Measurements from ENCODE around the gene PTX3. TPM values are rescaled to one million over a fixed set of nuclear protein-coding genes. Genes with fewer than 3 reads are reported as not detected.

The PTX3 gene
- total RNA-seq, 4 donors from 2014 or later = 9.0 to 118 (median 12.2) TPM

GRCh38 chr3:157392104-157392503 lies 44.5 kb upstream of the PTX3 start:
- TF ChIP-seq POLR2A (IDR thresholded peaks at IDR 0.05) (no peak), EP300 (IDR thresholded peaks at IDR 0.05) (no peak), CTCF (IDR thresholded peaks at IDR 0.05) (no peak)
- Histone ChIP-seq H3K4me3 (no peak overlapping the region), H3K36me3 (no peaks in the 10 kb centered on the region), H3K27ac (no peak overlapping the region), H3K27me3 (no peaks in the 10 kb centered on the region), H3K4me1 (no peaks in the 10 kb centered on the region), H3K9me3 (no peaks in the 10 kb centered on the region)
- 90 to 95% methylated on average over 4 of the region's 4 CpGs for WGBS, 2 donors
- DNase-seq (ENCODE audit: low spot score in 2 of 2) = no peak

- Histone ChIP-seq H3K36me3 (no peaks in the 10 kb centered on the region), H3K4me1 (no peaks in the 10 kb centered on the region), H3K4me3 (no peak overlapping the region), H3K9me3 (no peaks in the 10 kb centered on the region), H3K27ac (no peak overlapping the region), H3K27me3 (no peaks in the 10 kb centered on the region)
- no peak for DNase-seq (ENCODE audit: low spot score in 2 of 2)
- no peak for TF ChIP-seq CTCF (IDR thresholded peaks at IDR 0.05)
- TF ChIP-seq POLR2A (IDR thresholded peaks at IDR 0.05) = no peak
- TF ChIP-seq EP300 (IDR thresholded peaks at IDR 0.05) = no peak
These were observed 43.5 kb upstream of the PTX3 start for GRCh38 chr3:157393113-157393512.

DNA sequence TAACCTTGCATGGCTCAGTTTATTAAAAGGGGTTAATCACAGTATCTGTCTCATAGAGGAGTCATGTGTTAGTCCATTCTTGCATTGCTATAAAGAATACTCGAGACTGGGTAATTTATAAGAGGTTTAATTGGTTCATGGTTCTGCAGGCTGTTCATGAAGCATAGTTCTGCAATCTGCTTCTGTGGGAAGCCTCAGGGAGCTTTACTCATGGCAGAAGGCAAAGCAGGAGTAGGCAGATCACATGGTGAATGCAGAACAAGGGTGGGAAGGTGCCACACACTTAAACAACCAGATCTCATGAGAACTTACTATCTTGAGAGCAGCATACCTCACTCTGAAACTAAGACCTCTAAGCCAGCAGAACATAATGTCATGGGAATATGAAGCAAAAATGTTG lies 42.2 kb upstream of the PTX3 start:
- no peaks in the 10 kb centered on the region for H3K4me1 ChIP-seq
- TF ChIP-seq POLR2A (IDR thresholded peaks at IDR 0.05) = no peak
- no peak for TF ChIP-seq EP300 (IDR thresholded peaks at IDR 0.05)
- TF ChIP-seq CTCF (IDR thresholded peaks at IDR 0.05) = no peak

DNA sequence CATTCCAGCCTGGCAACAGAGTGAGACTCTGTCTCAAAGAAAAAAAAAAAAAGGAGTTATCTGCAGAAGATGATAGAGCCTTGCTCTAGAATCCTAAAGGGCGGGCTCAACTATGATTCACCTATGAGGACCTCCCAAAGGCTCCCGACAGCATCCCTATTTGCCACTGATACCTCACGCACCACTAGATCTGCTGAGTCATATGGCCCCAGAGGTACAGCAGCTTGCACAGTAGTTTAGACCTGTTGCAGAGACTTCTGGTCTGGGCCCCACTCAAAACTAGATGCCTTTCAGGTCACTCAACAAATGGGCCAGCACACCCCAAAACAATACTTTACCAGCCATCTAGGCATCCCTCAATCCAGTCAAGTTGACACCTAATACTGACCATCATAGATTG lies 38.1 kb upstream of the PTX3 start:
- WGBS, 2 donors = 92 to 95% methylated on average over 3 of the region's 3 CpGs
- no peaks in the 10 kb centered on the region for H3K36me3 ChIP-seq

More for the DNA sequence above, 42.2 kb upstream of the PTX3 start:
- Histone ChIP-seq H3K9me3 (no peaks in the 10 kb centered on the region), H3K4me3 (no peak overlapping the region), H3K27ac (no peak overlapping the region), H3K36me3 (no peaks in the 10 kb centered on the region), H3K27me3 (no peaks in the 10 kb centered on the region)
- DNase-seq (ENCODE audit: low spot score in 2 of 2) = no peak
- 63 to 78% methylated on average over 1 of the region's 1 CpG for WGBS, 2 donors

GRCh38 chr3:157404381-157404780 lies 32.3 kb upstream of the PTX3 start:
- TF ChIP-seq EP300 (IDR thresholded peaks at IDR 0.05) = no peak
- TF ChIP-seq CTCF (IDR thresholded peaks at IDR 0.05) = no peak
- TF ChIP-seq POLR2A (IDR thresholded peaks at IDR 0.05) = no peak
- Histone ChIP-seq H3K27me3 (no peaks in the 10 kb centered on the region), H3K9me3 (no peaks in the 10 kb centered on the region), H3K4me3 (no peak overlapping the region), H3K4me1 (no peaks in the 10 kb centered on the region), H3K36me3 (no peaks in the 10 kb centered on the region), H3K27ac (no peak overlapping the region)
- WGBS, 2 donors = 36 to 43% methylated on average over 1 of the region's 1 CpG
- no peak for DNase-seq (ENCODE audit: low spot score in 2 of 2)

More for the DNA sequence above, 38.1 kb upstream of the PTX3 start:
- Histone ChIP-seq H3K4me1 (no peaks in the 10 kb centered on the region), H3K27ac (no peak overlapping the region), H3K27me3 (no peaks in the 10 kb centered on the region), H3K4me3 (no peak overlapping the region), H3K9me3 (no peaks in the 10 kb centered on the region)
- TF ChIP-seq CTCF (IDR thresholded peaks at IDR 0.05) = no peak
- no peak for TF ChIP-seq POLR2A (IDR thresholded peaks at IDR 0.05)
- no peak for TF ChIP-seq EP300 (IDR thresholded peaks at IDR 0.05)
- no peak for DNase-seq (ENCODE audit: low spot score in 2 of 2)

Data from tibial nerve (tissue), 4 donors.